ENCODE measurements around the gene AQP6. TPM values are rescaled to one million over a fixed set of nuclear protein-coding genes. Genes with fewer than 3 reads are reported as not detected.

Gene AQP6
- total RNA-seq, 1 experiment from 2014 or later = 0.09 TPM

DNA sequence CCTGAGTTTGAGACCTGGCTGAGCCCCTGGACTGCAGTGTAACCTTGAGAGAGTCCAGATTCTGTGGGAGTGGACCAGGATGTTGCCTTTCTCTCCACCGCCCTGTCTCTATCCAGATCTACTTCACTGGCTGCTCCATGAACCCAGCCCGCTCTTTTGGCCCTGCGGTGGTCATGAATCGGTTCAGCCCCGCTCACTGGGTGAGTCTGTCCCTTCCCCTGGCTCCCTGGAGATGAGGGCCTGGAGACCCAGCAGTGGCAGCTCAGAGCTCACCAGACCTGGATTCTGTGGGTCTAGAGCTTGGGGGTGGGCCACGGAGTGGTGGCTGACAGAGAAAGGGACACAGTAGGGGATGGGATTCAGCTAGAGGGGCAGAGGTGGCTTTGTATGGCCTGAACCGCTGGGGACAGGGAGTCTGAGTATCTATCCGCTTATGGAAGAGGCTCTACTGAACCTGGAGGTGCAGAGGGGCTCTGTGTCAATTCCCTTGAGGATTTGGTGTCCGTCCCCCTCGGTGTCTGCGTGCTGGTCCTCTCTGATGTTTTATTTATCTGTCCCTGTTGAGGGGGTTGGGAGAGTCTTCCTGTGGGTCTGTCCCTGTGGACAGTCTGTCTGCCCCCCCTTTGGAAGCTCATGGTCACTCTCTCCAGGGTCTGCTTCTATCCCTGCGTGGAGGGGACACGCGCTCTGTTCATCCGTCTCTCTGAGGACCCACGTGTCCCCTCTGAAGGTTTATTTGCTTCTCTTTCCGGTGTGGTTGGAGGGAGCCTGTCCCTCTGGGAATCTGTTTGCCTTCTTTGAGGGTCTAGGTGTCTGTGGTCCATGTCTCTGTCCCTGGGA, 8.6 kb upstream of the AQP6 start:
- Mint-ChIP-seq H3K4me3 (no peak overlapping the region), H3K27me3 (ENCODE audit: low read depth) (peaks cover 59% of the 10 kb centered on the region), H3K27ac (no peak overlapping the region), H3K9me3 (no peaks in the 10 kb centered on the region), H3K4me1 (peaks cover 26% of the 10 kb centered on the region), H3K36me3 (no peaks in the 10 kb centered on the region)
- ChIA-PET POLR2A (interaction anchor here (0.6 kb wide), 2 partner anchors 48 to 1119 kb away, joined by 3 read pairs; no protein-coding TSS in a partner anchor), CTCF (interaction anchor here (1.2 to 10.9 kb wide), 6 partner anchors 14 to 103 kb away, joined by 3 to 219 read pairs (median 92); partner anchors contain the start of gene AQP2)
- TF ChIP-seq NFATC4 (CRISPR knock-in tag; IDR thresholded peaks at IDR 0.05) = no peak
- TF ChIP-seq ZNF121 (CRISPR knock-in tag; IDR thresholded peaks at IDR 0.05) = no peak
- TF ChIP-seq, protein P1, sequence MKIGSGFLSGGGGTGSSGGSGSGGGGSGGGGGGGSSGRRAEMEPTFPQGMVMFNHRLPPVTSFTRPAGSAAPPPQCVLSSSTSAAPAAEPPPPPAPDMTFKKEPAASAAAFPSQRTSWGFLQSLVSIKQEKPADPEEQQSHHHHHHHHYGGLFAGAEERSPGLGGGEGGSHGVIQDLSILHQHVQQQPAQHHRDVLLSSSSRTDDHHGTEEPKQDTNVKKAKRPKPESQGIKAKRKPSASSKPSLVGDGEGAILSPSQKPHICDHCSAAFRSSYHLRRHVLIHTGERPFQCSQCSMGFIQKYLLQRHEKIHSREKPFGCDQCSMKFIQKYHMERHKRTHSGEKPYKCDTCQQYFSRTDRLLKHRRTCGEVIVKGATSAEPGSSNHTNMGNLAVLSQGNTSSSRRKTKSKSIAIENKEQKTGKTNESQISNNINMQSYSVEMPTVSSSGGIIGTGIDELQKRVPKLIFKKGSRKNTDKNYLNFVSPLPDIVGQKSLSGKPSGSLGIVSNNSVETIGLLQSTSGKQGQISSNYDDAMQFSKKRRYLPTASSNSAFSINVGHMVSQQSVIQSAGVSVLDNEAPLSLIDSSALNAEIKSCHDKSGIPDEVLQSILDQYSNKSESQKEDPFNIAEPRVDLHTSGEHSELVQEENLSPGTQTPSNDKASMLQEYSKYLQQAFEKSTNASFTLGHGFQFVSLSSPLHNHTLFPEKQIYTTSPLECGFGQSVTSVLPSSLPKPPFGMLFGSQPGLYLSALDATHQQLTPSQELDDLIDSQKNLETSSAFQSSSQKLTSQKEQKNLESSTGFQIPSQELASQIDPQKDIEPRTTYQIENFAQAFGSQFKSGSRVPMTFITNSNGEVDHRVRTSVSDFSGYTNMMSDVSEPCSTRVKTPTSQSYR (CRISPR knock-in tag; IDR thresholded peaks at IDR 0.05) = no peak
- TF ChIP-seq, protein P2, sequence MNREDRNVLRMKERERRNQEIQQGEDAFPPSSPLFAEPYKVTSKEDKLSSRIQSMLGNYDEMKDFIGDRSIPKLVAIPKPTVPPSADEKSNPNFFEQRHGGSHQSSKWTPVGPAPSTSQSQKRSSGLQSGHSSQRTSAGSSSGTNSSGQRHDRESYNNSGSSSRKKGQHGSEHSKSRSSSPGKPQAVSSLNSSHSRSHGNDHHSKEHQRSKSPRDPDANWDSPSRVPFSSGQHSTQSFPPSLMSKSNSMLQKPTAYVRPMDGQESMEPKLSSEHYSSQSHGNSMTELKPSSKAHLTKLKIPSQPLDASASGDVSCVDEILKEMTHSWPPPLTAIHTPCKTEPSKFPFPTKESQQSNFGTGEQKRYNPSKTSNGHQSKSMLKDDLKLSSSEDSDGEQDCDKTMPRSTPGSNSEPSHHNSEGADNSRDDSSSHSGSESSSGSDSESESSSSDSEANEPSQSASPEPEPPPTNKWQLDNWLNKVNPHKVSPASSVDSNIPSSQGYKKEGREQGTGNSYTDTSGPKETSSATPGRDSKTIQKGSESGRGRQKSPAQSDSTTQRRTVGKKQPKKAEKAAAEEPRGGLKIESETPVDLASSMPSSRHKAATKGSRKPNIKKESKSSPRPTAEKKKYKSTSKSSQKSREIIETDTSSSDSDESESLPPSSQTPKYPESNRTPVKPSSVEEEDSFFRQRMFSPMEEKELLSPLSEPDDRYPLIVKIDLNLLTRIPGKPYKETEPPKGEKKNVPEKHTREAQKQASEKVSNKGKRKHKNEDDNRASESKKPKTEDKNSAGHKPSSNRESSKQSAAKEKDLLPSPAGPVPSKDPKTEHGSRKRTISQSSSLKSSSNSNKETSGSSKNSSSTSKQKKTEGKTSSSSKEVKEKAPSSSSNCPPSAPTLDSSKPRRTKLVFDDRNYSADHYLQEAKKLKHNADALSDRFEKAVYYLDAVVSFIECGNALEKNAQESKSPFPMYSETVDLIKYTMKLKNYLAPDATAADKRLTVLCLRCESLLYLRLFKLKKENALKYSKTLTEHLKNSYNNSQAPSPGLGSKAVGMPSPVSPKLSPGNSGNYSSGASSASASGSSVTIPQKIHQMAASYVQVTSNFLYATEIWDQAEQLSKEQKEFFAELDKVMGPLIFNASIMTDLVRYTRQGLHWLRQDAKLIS (CRISPR knock-in tag; IDR thresholded peaks at IDR 0.05; ENCODE audit: borderline replicate concordance) = no peak
- TF ChIP-seq, protein P3, sequence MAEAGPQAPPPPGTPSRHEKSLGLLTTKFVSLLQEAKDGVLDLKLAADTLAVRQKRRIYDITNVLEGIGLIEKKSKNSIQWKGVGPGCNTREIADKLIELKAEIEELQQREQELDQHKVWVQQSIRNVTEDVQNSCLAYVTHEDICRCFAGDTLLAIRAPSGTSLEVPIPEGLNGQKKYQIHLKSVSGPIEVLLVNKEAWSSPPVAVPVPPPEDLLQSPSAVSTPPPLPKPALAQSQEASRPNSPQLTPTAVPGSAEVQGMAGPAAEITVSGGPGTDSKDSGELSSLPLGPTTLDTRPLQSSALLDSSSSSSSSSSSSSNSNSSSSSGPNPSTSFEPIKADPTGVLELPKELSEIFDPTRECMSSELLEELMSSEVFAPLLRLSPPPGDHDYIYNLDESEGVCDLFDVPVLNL (CRISPR knock-in tag; IDR thresholded peaks at IDR 0.05; ENCODE audit: borderline replicate concordance, low read depth) = no peak
- ATAC-seq (no peak), DNase-seq (ENCODE audit: low spot score) (no peak)

DNA sequence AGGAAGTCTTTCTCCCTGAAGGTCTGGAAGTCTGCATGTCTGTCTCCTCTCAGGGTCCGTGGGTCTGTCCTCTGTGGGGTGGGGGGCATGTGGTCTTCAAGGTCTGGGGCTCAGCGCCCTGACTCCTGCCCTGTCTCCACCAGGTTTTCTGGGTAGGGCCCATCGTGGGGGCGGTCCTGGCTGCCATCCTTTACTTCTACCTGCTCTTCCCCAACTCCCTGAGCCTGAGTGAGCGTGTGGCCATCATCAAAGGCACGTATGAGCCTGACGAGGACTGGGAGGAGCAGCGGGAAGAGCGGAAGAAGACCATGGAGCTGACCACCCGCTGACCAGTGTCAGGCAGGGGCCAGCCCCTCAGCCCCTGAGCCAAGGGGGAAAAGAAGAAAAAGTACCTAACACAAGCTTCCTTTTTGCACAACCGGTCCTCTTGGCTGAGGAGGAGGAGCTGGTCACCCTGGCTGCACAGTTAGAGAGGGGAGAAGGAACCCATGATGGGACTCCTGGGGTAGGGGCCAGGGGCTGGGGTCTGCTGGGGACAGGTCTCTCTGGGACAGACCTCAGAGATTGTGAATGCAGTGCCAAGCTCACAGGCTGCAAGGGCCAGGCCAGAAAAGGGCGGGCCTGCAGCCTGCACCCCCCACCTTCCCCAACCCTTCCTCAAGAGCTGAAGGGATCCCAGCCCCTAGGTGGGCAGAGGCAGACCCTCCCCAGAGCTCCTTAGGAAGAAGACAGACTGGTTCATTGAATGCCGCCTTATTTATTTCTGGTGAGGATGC, 7.7 kb upstream of the AQP6 start:
- CTCF ChIA-PET = interaction anchor here (0.6 to 10.9 kb wide), 8 partner anchors 13 to 187 kb away, joined by 3 to 219 read pairs (median 106); partner anchors contain the start of gene AQP2

More for the DNA sequence above, 7.7 kb upstream of the AQP6 start:
- Mint-ChIP-seq H3K36me3 (no peaks in the 10 kb centered on the region), H3K9me3 (no peaks in the 10 kb centered on the region), H3K4me3 (no peak overlapping the region), H3K4me1 (peaks cover 18% of the 10 kb centered on the region), H3K27me3 (ENCODE audit: low read depth) (peaks cover 50% of the 10 kb centered on the region), H3K27ac (no peak overlapping the region)
- TF ChIP-seq EMX1 (CRISPR knock-in tag; IDR thresholded peaks at IDR 0.05) (no peak), TP53 (CRISPR knock-in tag; IDR thresholded peaks at IDR 0.05) (no peak), FOXJ3 (CRISPR knock-in tag; IDR thresholded peaks at IDR 0.05; ENCODE audit: borderline replicate concordance) (no peak), MYBL2 (CRISPR knock-in tag; IDR thresholded peaks at IDR 0.05) (no peak), ESRRA (CRISPR knock-in tag; IDR thresholded peaks at IDR 0.05; ENCODE audit: borderline replicate concordance) (no peak), CREB1 (CRISPR knock-in tag; IDR thresholded peaks at IDR 0.05) (no peak), ZNF138 (CRISPR knock-in tag; conservative IDR thresholded peaks at IDR 0.05) (no peak)
- TF ChIP-seq, protein P4, sequence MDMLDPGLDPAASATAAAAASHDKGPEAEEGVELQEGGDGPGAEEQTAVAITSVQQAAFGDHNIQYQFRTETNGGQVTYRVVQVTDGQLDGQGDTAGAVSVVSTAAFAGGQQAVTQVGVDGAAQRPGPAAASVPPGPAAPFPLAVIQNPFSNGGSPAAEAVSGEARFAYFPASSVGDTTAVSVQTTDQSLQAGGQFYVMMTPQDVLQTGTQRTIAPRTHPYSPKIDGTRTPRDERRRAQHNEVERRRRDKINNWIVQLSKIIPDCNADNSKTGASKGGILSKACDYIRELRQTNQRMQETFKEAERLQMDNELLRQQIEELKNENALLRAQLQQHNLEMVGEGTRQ (CRISPR knock-in tag; IDR thresholded peaks at IDR 0.05) = no peak
- TF ChIP-seq, protein P5, sequence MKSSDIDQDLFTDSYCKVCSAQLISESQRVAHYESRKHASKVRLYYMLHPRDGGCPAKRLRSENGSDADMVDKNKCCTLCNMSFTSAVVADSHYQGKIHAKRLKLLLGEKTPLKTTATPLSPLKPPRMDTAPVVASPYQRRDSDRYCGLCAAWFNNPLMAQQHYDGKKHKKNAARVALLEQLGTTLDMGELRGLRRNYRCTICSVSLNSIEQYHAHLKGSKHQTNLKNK (CRISPR knock-in tag; IDR thresholded peaks at IDR 0.05) = no peak
- TF ChIP-seq, protein P6, sequence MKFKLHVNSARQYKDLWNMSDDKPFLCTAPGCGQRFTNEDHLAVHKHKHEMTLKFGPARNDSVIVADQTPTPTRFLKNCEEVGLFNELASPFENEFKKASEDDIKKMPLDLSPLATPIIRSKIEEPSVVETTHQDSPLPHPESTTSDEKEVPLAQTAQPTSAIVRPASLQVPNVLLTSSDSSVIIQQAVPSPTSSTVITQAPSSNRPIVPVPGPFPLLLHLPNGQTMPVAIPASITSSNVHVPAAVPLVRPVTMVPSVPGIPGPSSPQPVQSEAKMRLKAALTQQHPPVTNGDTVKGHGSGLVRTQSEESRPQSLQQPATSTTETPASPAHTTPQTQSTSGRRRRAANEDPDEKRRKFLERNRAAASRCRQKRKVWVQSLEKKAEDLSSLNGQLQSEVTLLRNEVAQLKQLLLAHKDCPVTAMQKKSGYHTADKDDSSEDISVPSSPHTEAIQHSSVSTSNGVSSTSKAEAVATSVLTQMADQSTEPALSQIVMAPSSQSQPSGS (CRISPR knock-in tag; IDR thresholded peaks at IDR 0.05; ENCODE audit: borderline replicate concordance, low read depth) = no peak
- no peak for ATAC-seq
- POLR2A ChIA-PET = interaction anchor here (0.6 kb wide), 1 partner anchor 49 kb away, joined by 3 read pairs; no protein-coding TSS in a partner anchor
- DNase-seq (ENCODE audit: low spot score) = no peak

Measured in WTC11 (cell line).